Chondrocyte (in vitro differentiated cells): ENCODE data around the gene FAM219B. TPM values are rescaled to one million over a fixed set of nuclear protein-coding genes. Genes with fewer than 3 reads are reported as not detected.

ENCODE experiments used
- DNase-seq: peaks from one replicate; pipeline ENCODE4 v3.0.0; 2021; ENCODE audit warnings: mixed read lengths, low spot score
- H3K27ac Mint-ChIP-seq: one replicate; pipeline ENCODE4 v1.8.0; 2021; ENCODE audit warnings: mild to moderate bottlenecking, moderate library complexity, mixed read lengths; ENCODE audit not compliant: unreplicated experiment
- H3K27me3 Mint-ChIP-seq: 2 replicates; pipeline ENCODE4 v1.8.0; 2021; ENCODE audit warnings: low read depth, mixed read lengths
- H3K36me3 Mint-ChIP-seq: 2 replicates; pipeline ENCODE4 v1.8.0; 2021; ENCODE audit warnings: low read depth, mixed read lengths
- H3K4me1 Mint-ChIP-seq: 2 replicates; pipeline ENCODE4 v1.8.0; 2021; ENCODE audit warnings: low read depth, mild to moderate bottlenecking, mixed read lengths
- H3K4me3 Mint-ChIP-seq: one replicate; pipeline ENCODE4 v1.8.0; 2021; ENCODE audit warnings: mild to moderate bottlenecking, moderate library complexity, mixed read lengths; ENCODE audit not compliant: unreplicated experiment
- H3K9me3 Mint-ChIP-seq: 2 replicates; pipeline ENCODE4 v1.8.0; 2021; ENCODE audit warnings: low read depth, mixed read lengths
- CTCF ChIP-seq: fragments of 200-600 bp; sonication (generic); IDR thresholded peaks from 2 replicates; pipeline ENCODE4 v1.5.0; 2021; ENCODE audit warnings: antibody characterized with exemption, mild to moderate bottlenecking, moderate library complexity
- long read RNA-seq: library from polyadenylated mRNA; stranded (forward); transcript quantifications from one replicate; pipeline ENCODE4 v2.0.0, GENCODE V29; 2021
- total RNA-seq: library from RNA; stranded (reverse); gene quantifications from 3 replicates; pipeline ENCODE4 v1.2.1, GENCODE V29; 2021

FAM219B gene
- 78.0 to 97.6 TPM (median 89.9 TPM) in 3 replicates for total RNA-seq
- long read RNA-seq, transcript FAM219B-202 (5 exons, 587 nt): minor isoform, 8 of 94 reads
- long read RNA-seq, transcript FAM219B-201 (5 exons, 3,550 nt): major isoform, 25 of 94 reads
- long read RNA-seq, transcript FAM219B-217 (4 exons, 3,219 nt): minor isoform, 17 of 94 reads
- long read RNA-seq, partial matches to known transcripts: 5 of 94 reads
- long read RNA-seq, other reads (novel, unspliced or antisense): 34 of 94 reads

GRCh38 chr15:74906450-74907162 lies at the start of gene FAM219B:
Gene FAM219B, minus strand, starts transcription at chr15:74906851. Its CDS starts 51 bp downstream, at chr15:74906800.
- no peaks in the 10 kb centered on the region for H3K9me3 Mint-ChIP-seq

GRCh38 chr15:74955796-74956647 lies 49.4 kb upstream of the FAM219B start:
- peak; percentile 77 for TF ChIP-seq CTCF
- Mint-ChIP-seq H3K36me3 (no peaks in the 10 kb centered on the region), H3K27ac (no peak overlapping the region), H3K9me3 (no peaks in the 10 kb centered on the region), H3K27me3 (no peaks in the 10 kb centered on the region), H3K4me1 (peaks cover 40% of the 10 kb centered on the region), H3K4me3 (peak overlapping the region; percentile 66)
- no peak for DNase-seq

More at GRCh38 chr15:74906450-74907162, at the start of gene FAM219B:
- Mint-ChIP-seq H3K4me3 (peak within 1 kb of the TSS; percentile 96), H3K36me3 (peaks cover 10% of the 10 kb centered on the region), H3K27ac (peak within 1 kb of the TSS; percentile 97), H3K4me1 (peaks cover 44% of the 10 kb centered on the region), H3K27me3 (no peaks in the 10 kb centered on the region)
- DNase-seq: peak; percentile 98
- TF ChIP-seq CTCF: peak; percentile 16

- no peaks in the 10 kb centered on the region for H3K9me3 Mint-ChIP-seq
- H3K4me3 Mint-ChIP-seq: peak overlapping the region; percentile 66
- TF ChIP-seq CTCF: no peak
- H3K27me3 Mint-ChIP-seq: no peaks in the 10 kb centered on the region
- no peak overlapping the region for H3K27ac Mint-ChIP-seq
- no peak for DNase-seq
- H3K36me3 Mint-ChIP-seq: no peaks in the 10 kb centered on the region
- H3K4me1 Mint-ChIP-seq: peaks cover 45% of the 10 kb centered on the region
These were observed 48.4 kb upstream of the FAM219B start for GRCh38 chr15:74955017-74955416.

GRCh38 chr15:74954515-74954914 lies 47.9 kb upstream of the FAM219B start:
- no peak for TF ChIP-seq CTCF
- no peaks in the 10 kb centered on the region for H3K27me3 Mint-ChIP-seq
- H3K9me3 Mint-ChIP-seq: no peaks in the 10 kb centered on the region
- peaks cover 43% of the 10 kb centered on the region for H3K4me1 Mint-ChIP-seq
- peak overlapping the region; percentile 66 for H3K4me3 Mint-ChIP-seq
- no peak for DNase-seq
- H3K27ac Mint-ChIP-seq: no peak overlapping the region
- no peaks in the 10 kb centered on the region for H3K36me3 Mint-ChIP-seq

- Mint-ChIP-seq H3K9me3 (no peaks in the 10 kb centered on the region), H3K36me3 (no peaks in the 10 kb centered on the region), H3K27ac (no peak overlapping the region), H3K4me3 (no peak overlapping the region), H3K4me1 (peaks cover 27% of the 10 kb centered on the region), H3K27me3 (no peaks in the 10 kb centered on the region)
- no peak for TF ChIP-seq CTCF
- DNase-seq: no peak
These were observed 44.4 kb upstream of the FAM219B start for GRCh38 chr15:74951006-74951405.
